GM12892 (cell line): ENCODE results near the gene MFSD8.

Source experiments
- POLR2A ChIP-seq: IDR thresholded peaks from 2 replicates; pipeline ENCODE4 v1.6.1; 2011; ENCODE audit warnings: low read depth, low read length, control low read depth
- POLR2AphosphoS5 ChIP-seq: IDR thresholded peaks from 2 replicates; pipeline ENCODE4 v1.6.1; 2011; ENCODE audit warnings: low read depth, low read length, control low read depth
- TAF1 ChIP-seq: IDR thresholded peaks from 2 replicates; pipeline ENCODE4 v1.6.1; 2011; ENCODE audit warnings: low read depth, mild to moderate bottlenecking, control low read depth, low read length, borderline replicate concordance

DNA sequence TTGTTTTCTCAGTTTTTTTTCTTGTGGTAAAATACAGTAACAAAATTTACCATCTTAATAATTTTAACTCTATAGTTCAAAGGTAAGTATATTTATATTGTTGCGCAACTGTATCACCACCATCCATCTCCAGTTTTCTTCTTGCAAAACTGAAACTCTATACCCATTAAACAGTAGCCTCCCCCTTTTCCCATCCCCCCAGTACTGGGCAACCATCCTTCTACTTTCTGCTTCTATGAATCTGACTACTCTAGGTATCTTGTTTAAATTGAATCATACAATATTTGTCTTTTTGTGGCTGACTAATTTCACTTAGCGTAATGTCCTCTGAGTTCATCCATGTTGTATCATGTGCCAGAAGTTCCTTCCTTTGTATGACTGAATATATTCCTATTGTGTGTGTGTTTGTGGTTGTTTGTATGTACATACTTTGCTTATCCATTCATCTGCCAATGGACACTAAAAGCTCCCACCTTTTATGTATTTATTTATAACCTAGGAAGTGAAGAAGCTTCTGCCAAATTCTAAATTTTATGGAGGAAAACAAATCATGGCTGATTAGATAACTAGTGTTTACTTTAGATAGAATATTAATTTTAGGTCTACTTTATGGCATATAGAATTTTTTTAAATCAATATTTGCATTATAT lies 10.3 kb upstream of the MFSD8 start:
- TF ChIP-seq POLR2A (no peak), TAF1 (no peak), POLR2AphosphoS5 (no peak)
